NCI-H2029 treated with DMSO at 0.1 percent for 48 hours (cell line): ENCODE results near the gene YTHDF2.
A peak's percentile ranks its signal among the peaks of the same experiment; 100 is the strongest.
"Not testable (repeated sequence)": the region's sequence is repeated elsewhere in the genome, so short reads cannot be mapped to it uniquely, and the experiment has no call there.

Experiments used
- DNase-seq: peaks from one replicate; lab custom pipeline; 2025; lab: John Stamatoyannopoulos, UW

The YTHDF2 gene

GRCh38 chr1:28759257-28759656 lies 22.5 kb downstream of the YTHDF2 start:
- no peak for DNase-seq

DNA sequence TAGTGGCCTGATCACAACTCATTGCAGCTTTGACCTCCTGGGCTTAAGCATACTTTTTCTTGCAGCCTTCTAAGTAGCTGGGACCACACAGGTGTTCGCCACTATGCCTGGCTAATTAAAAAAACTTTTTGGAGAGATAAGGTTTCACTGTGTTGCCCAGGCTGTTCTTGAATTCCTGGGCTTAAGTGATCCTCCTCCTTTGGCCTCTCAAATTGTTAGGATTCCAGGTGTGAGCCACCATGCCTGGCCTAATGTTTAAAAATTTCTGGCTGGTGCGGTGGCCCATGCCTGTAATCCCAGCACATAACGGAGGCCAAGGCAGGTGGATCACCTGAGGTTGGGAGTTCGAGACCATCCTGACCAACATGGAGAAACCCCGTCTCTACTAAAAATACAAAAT lies 24.4 kb downstream of the YTHDF2 start:
- DNase-seq, result no peak

DNA sequence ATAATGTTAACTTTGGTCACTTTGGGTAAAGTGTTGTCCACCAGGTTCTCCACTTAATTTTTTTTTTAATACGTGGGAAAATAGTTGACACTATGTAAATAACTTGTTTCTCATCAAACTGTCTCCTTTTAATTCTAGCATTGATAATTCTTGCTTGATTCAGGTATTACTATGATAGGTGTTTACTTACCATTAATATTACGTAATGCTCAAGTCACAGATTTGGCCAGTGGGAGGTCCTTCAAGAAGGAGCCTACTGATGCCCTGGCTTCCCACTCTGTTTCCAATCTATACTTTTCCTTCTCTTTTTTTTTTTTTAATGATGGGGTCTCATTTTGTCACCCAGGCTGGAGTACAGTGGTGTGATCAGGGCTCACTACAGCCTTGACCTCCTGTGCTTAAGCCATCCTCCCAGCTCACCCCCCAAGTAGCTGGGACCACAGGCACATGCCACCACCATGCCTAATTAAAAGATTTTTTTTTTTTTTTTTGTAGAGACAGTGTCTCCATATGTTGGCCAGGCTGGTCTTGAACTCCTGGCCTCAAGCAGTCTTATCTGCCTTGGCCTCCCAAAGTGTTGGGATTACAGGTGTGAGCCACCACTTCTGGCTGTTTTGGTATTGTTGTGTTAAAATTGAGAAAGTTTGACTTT lies 29.9 kb downstream of the YTHDF2 start:
- DNase-seq, result no peak

DNA sequence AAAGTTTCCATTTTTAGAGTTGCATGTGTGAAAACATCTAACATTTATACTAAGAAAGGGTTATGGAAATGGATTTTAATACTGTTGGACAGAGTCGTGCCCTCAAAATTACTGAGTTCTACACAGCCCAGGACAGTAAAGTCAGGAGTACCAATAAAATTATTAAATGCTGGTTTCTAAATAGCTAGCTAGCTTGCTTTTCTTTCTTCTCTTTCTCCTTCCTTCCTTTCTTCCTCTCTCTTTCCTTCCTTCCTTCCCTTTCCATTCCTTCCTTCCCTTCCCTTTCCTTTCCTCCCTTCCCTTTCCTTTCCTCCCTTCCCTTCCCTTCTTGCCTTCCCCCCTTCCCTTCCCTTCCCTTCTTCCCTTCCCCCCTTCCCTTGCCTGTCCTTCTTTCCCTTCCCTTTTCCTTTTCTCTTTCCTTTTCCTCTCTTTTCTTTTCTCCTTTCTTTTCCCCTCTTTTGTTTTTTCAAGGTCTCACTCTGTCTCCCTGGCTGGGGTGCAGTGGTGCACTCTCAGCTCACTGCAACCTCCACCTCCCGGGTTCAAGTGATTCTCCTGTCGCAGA lies 33.9 kb downstream of the YTHDF2 start:
- DNase-seq, result no peak

- DNase-seq, result not testable (repeated sequence)
Measured at GRCh38 chr1:28771921-28772320, 35.2 kb downstream of the YTHDF2 start.

- DNase-seq, result no peak
Measured at GRCh38 chr1:28773105-28773504, 36.4 kb downstream of the YTHDF2 start.

DNA sequence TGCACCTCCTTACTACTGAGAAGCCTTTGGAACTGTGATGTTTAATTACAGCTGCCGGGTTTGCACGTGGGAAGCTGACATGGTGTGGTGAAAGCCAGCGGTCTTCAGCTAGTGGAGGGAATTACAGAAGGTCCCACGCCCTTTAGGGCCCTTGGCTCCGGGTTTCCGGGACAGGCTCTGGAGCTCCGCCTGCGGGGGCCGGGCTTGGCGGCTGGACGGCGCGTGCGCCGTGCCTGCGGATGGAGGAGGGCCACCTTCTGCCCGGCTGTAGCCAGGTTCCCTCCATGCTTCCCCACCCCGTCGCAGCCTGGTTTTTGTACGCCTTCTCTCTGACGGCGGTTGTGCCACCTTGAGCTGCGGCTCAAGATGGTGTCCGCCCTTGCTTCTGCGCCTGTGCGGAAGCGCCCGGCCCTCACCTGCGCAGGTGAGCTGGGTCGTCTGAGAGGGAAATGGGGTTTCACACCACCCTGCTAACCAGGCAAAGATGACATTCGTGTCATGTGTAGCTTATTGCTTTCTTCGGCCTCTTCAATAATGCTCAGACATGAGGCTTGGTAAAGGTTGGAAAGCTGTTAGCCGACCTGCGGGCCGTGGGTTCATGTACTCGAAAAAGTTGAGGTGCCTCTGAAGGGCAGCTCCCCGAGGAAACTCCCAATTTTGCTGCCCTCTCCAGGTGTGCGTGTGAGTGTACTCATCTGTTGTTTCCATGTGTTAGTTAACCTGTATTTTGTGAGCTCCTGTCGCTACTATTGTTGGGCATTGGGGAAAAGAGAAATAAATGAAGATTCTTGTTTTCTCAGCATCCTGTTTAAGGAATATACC lies 38.6 kb downstream of the YTHDF2 start:
- DNase-seq, result peak; percentile 54

- no peak for DNase-seq
Measured at GRCh38 chr1:28776341-28776740, 39.6 kb downstream of the YTHDF2 start.

DNA sequence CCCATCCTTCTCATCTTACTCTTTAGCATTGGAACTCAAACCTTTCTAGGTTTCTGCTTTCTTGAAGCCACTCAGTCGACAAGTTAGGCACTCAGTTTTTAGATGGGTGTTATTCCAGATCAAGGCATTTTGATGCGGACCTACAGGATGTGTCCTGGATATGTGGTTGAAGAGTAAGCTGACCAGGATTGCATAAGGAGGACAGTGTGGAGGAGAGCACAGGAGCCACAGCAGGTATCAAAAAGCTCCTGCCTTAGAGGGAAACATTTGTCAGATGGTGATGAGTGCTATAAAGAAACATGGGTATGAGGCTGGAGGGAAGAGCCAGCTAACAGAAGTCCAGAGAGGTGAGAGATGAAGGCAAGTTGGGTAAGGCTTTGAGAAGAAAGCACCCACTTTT lies 41.3 kb downstream of the YTHDF2 start:
- DNase-seq, result no peak

DNA sequence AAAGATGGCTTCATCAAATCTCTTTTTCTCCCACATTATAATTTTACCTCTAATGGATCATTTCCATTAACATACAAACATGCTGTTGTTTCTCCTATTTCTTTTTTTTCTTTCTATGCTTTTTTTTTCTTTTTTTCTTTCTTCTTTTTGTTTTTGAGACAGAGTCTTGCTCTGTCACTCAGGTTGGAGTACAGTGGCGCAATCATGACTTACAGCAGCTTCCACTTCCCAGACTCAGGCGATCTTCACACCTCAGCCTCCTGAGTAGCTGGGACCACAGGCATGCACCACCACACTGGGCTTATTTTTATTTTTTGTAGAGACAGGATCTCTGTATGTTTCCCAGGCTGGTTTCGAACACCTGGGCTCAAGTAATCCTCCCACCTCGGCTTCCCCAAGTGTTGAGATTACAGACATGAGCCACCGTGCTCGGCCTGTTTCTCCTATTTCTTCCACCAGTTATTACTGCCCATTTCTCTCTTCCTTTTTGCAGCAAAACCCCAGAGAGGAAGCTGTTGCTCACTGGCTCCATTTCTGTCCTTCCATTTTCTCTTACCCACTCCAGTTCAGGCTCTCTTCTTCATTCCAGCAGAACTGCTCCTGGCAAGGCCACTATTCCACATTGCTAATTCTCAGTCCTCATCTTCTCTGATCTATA lies 43.1 kb downstream of the YTHDF2 start:
- DNase-seq, result no peak

DNA sequence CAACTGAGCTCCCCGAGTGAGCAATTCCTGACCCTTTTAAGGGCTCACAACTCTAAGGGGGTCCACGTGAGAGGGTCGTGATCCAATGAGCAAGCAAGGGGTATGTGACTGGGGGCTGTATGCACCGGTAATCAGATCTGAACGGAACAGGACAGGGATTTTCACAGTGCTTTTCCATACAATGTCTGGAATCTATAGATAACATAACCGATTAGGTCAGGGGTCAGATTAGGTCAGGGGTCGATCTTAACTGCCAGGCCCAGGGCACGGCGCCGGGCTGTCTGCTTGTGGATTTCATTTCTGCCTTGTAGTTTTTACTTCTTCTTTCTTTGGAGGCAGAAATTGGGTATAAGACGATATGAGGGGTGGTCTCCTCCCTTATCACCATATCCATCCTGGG lies 44.6 kb downstream of the YTHDF2 start:
- DNase-seq, result no peak

DNA sequence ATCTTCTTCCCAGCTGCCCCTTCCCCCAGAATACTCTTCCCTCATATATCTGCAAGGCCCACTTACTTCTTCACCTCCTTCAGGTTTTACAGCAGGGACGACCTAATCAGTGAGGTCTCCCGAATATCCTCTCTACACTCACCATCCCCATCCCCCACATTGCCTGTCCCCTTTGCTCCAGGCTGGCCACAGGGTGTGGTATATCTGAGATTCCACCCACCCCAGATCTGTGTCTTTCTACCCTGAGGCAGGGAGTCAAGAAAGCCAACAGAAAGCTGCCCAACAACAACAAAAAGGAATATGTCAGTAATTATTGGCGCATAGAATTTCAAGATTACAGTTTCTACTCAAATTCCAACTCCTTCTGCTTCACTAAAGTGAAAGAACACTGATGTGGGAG lies 45.3 kb downstream of the YTHDF2 start:
- no peak for DNase-seq

DNA sequence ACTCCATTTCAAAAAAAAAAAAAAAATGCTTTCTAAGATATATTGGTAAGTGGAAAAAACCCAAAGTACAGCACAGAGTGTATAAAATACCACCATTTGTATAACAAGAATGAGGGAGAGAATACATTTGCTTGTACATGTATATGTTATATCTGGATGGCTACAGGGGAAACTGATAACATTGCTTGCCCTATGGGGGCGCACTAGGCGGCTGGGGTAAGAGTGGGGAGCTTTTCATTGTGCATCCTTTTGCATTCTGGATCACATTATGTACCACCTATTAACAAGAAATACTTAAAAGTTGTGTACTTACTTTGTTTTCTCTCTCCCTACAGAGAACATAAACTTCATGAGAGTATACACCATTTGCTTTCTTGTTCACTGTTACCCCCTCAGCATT lies 46.6 kb downstream of the YTHDF2 start:
- no peak for DNase-seq

- DNase-seq, result no peak
Measured at GRCh38 chr1:28789412-28789811, 52.7 kb downstream of the YTHDF2 start.

GRCh38 chr1:28789816-28790215 lies 53.1 kb downstream of the YTHDF2 start:
- DNase-seq, result no peak

DNA sequence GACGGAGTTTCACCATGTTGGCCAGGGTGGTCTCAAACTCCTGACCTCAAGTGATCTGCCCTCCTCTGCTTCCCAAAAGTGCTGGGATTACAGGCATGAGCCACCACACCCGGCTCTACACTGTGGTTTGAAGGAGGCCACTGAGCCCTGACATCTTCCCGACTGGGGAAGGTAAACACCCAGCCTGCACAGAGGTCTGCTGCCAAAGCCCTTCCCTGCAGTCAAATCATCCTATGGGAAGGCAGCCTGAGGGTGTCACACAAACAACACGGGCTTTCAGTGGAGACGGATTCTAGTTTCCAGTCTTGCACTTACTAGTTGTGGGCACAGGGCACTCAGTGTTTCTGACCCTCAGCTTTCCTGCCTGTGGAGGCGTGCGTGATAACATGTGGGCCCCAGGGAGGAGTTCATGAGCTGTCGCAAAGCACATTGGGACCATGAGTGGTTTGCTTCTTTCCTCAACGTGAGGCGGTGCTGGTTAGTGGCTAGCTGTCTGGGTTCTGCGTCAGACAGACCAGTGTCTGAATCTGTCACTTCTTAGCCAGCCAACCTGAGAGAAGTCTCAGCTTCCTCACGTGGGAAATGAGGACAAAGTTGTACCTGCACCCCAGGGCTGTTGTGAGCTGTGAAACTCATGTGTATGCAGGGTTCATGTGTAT lies 53.8 kb downstream of the YTHDF2 start:
- no peak for DNase-seq

GRCh38 chr1:28791929-28792328 lies 55.2 kb downstream of the YTHDF2 start:
- not testable (repeated sequence) for DNase-seq

GRCh38 chr1:28792644-28793121 lies 55.9 kb downstream of the YTHDF2 start:
- no peak for DNase-seq

DNA sequence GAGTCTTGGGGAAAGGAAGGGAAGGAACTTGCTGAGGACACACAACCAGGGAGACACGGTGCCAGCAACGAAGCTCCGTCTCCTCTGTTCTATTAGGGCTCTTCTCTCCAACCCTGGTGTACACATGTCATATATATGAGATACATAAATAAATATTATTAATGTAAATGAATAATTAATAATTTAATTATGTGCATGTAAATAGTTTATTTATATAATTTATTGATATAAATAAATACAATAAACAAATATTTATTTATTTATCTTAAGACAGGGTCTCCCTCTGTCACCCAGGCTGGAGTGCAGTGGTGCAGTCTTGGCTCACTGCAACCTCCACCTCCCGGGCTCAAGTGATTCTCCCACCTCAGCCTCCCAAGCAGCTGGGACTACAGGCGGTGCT lies 57.8 kb downstream of the YTHDF2 start:
- not testable (repeated sequence) for DNase-seq

DNA sequence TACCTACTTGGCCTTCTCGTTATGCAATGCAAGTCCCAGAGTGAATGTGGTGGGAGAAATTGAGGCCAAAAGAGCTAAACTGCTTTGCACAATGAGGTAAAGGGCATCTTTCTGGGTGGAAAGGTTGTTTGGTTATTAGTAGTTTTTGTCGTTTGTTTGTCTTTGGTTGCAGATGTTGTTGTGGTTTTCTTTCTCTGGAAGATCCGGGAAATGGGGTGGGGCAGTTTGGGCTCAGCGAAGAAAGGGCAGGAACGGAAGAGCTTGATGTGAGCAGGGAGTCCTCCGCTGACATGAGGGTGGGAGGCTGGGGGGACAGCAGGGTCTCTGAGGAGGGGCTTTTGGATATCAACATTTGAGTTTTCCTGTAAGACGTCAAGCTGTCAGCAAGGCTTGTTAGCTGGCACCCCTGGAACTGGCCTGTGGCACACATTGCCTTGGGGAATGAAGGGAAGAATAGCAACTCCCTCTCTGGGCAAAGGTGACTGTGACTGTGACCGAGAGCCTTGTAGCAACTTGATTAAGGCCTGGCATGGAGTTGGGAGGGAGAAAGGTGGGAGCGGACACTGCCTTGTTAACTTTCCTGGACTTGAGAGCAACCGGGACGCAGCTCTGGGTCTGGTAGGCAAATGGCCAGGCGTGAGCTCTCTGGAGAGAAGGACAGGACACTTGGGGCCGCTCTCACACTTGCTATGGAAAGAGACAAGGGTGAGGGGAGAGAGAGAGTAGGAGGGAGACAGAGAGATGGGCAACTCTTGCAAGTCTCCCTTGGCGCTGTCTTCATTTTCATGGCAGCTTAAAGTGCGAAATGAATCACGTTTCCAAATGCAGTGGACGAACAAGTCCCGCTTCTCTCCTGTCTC lies 59.8 kb downstream of the YTHDF2 start:
- no peak for DNase-seq

- no peak for DNase-seq
Measured at GRCh38 chr1:28800324-28800723, 63.6 kb downstream of the YTHDF2 start.
